PC-9 (cell line): ENCODE data around the gene XCL2. TPM values are rescaled to one million over a fixed set of nuclear protein-coding genes. Genes with fewer than 3 reads are reported as not detected.
"Not testable (repeated sequence)": the region's sequence is repeated elsewhere in the genome, so short reads cannot be mapped to it uniquely, and the experiment has no call there.

Experiments used
- BruUV-seq: library from RNA; stranded (reverse); fragments of 400-500 nt; replicated peaks from 2 replicates; lab custom pipeline; 2021; lab: Mats Ljungman, UMichigan
- CTCF ChIA-PET: fragments of 300-600 bp; sonication (Branson Sonifier 250); formaldehyde crosslinking; loops from one replicate; lab custom pipeline; 2022; ENCODE audit warnings: antibody characterized with exemption; lab: Charles Lee
- POLR2A ChIA-PET: fragments of 300-600 bp; sonication (Branson Sonifier 250); formaldehyde crosslinking; loops from one replicate; lab custom pipeline; 2022; ENCODE audit warnings: antibody characterized with exemption; ENCODE audit not compliant: unreplicated experiment; lab: Charles Lee
- DNase-seq, 2 experiments: peaks; one replicate each; pipeline versions ENCODE4 v3.0.0 to v3.0.0-alpha.2; 2015 to 2022; ENCODE audit warnings: mixed read lengths in 1 of 2
- H2AFZ ChIP-seq: fragments of 200-600 bp; sonication (generic); 2 replicates; pipeline ENCODE4 v1.8.1; 2017; ENCODE audit warnings: antibody characterized with exemption
- H3F3A ChIP-seq: fragments of 200-600 bp; sonication (generic); 2 replicates; pipeline ENCODE4 v1.8.1; 2017; ENCODE audit warnings: antibody characterized with exemption, mild to moderate bottlenecking, low read depth; ENCODE audit not compliant: insufficient read depth
- H3K27ac ChIP-seq: fragments of 200-600 bp; sonication (generic); 2 replicates; pipeline ENCODE4 v1.6.1; 2016; ENCODE audit warnings: mixed run types
- H3K27me3 ChIP-seq: fragments of 200-600 bp; sonication (generic); 2 replicates; pipeline ENCODE4 v1.6.1; 2016; ENCODE audit warnings: low read depth, mixed run types; ENCODE audit not compliant: insufficient read depth
- H3K36me3 ChIP-seq: fragments of 200-600 bp; sonication (generic); 2 replicates; pipeline ENCODE4 v1.6.1; 2016; ENCODE audit warnings: low read depth, mixed run types
- H3K4me1 ChIP-seq: fragments of 200-600 bp; sonication (generic); replicated peaks from 2 replicates; pipeline ENCODE4 v1.6.1; 2016; ENCODE audit warnings: mixed run types; ENCODE audit not compliant: insufficient read depth
- H3K4me2 ChIP-seq: fragments of 200-600 bp; sonication (generic); 2 replicates; pipeline ENCODE4 v1.6.1; 2017; ENCODE audit warnings: mixed run types
- H3K4me3 ChIP-seq: fragments of 200-600 bp; sonication (generic); 2 replicates; pipeline ENCODE4 v1.6.1; 2016; ENCODE audit warnings: mixed run types
- H3K79me2 ChIP-seq: fragments of 200-600 bp; sonication (generic); 2 replicates; pipeline ENCODE4 v1.6.1; 2017; ENCODE audit warnings: low read depth, mixed run types
- H3K9me2 ChIP-seq: fragments of 200-600 bp; sonication (generic); 2 replicates; pipeline ENCODE4 v1.8.1; 2017; ENCODE audit warnings: mild to moderate bottlenecking; ENCODE audit not compliant: insufficient read depth
- H3K9me3 ChIP-seq: fragments of 200-600 bp; sonication (generic); 2 replicates; pipeline ENCODE4 v1.8.1; 2016; ENCODE audit warnings: low read depth; ENCODE audit not compliant: insufficient read depth
- H4K20me1 ChIP-seq: fragments of 200-600 bp; sonication (generic); 2 replicates; pipeline ENCODE4 v1.8.1; 2017; ENCODE audit not compliant: insufficient read depth
- CTCF ChIP-seq: fragments of 200-600 bp; sonication (generic); conservative IDR thresholded peaks from 2 replicates; pipeline ENCODE4 v1.6.1; 2017; ENCODE audit warnings: mixed run types, antibody characterized with exemption, mild to moderate bottlenecking, moderate library complexity
- EZH2 ChIP-seq: fragments of 200-600 bp; sonication (generic); IDR thresholded peaks from 2 replicates; pipeline ENCODE4 v1.8.0; 2017; ENCODE audit warnings: antibody characterized with exemption, low read depth
- intact Hi-C: fragments of 100-400 bp; cut with micrococcal nuclease; formaldehyde crosslinking; loops from one replicate; pipeline ENCODE4 v1.10.0; 2022; ENCODE audit not compliant: unreplicated experiment
- total RNA-seq: library from RNA; stranded (reverse); gene quantifications from 2 replicates; pipeline ENCODE4 v1.2.3, GENCODE V29; 2021

XCL2 gene
- total RNA-seq, 1 experiment from 2014 or later, result not detected

GRCh38 chr1:168578531-168579185 lies 34.9 kb upstream of the XCL2 start:
- intact Hi-C loops, H3K4me3 ChIP-seq, H3K9me2 ChIP-seq, BruUV-seq, H3K36me3 ChIP-seq, H3K4me2 ChIP-seq, H3K27ac ChIP-seq, POLR2A ChIA-PET, H4K20me1 ChIP-seq, H3F3A ChIP-seq, H3K9me3 ChIP-seq, DNase-seq, H3K79me2 ChIP-seq, H3K4me1 ChIP-seq, H3K27me3 ChIP-seq, CTCF ChIA-PET: not testable (repeated sequence)
- 0 out of 2 replicates have a peak overlapping the region, but pooled peaks have one; percentile 15 for H2AFZ ChIP-seq

GRCh38 chr1:168576245-168576688 lies 32.5 kb upstream of the XCL2 start, which contains the start of gene XCL1:
TSS of gene XCL1 (plus strand) at chr1:168576605. CDS start at chr1:168576638, 33 bp downstream.
- H3K9me3 ChIP-seq, BruUV-seq, H3K4me1 ChIP-seq, intact Hi-C loops, H3K4me3 ChIP-seq, H3K36me3 ChIP-seq, H3K27me3 ChIP-seq, CTCF ChIA-PET, H3K9me2 ChIP-seq, H4K20me1 ChIP-seq, POLR2A ChIA-PET, DNase-seq, H3K79me2 ChIP-seq, H3K4me2 ChIP-seq, H3F3A ChIP-seq, H2AFZ ChIP-seq, H3K27ac ChIP-seq: not testable (repeated sequence)

GRCh38 chr1:168574234-168574633 lies 30.4 kb upstream of the XCL2 start:
- H3F3A ChIP-seq, POLR2A ChIA-PET, H3K36me3 ChIP-seq, H3K4me1 ChIP-seq, H3K9me2 ChIP-seq, H2AFZ ChIP-seq, H3K27ac ChIP-seq, BruUV-seq, CTCF ChIA-PET, DNase-seq, H3K4me3 ChIP-seq, H4K20me1 ChIP-seq, H3K27me3 ChIP-seq, H3K9me3 ChIP-seq, H3K4me2 ChIP-seq, H3K79me2 ChIP-seq: not testable (repeated sequence)
- intact Hi-C loops, result loop anchor here (2.0 to 5.0 kb wide), 2 partner anchors 132 to 231 kb away; no protein-coding TSS in a partner anchor
- TF ChIP-seq CTCF, result peak; percentile 57

GRCh38 chr1:168572633-168573032 lies 28.8 kb upstream of the XCL2 start:
- Histone ChIP-seq H3K4me3 (no peak overlapping the region), H3K36me3 (no peaks in the 10 kb centered on the region), H3K4me2 (no peak overlapping the region), H3K9me3 (no peaks in the 10 kb centered on the region), H3K27ac (no peak overlapping the region), H3F3A (no peaks in the 10 kb centered on the region), H2AFZ (no peak overlapping the region), H3K27me3 (no peaks in the 10 kb centered on the region), H4K20me1 (no peaks in the 10 kb centered on the region), H3K9me2 (no peaks in the 10 kb centered on the region), H3K79me2 (no peaks in the 10 kb centered on the region), H3K4me1 (no peaks in the 10 kb centered on the region)
- no peak for TF ChIP-seq EZH2
- BruUV-seq, result no TSS peak
- ChIA-PET POLR2A (no interaction called here), CTCF (no interaction called here)
- intact Hi-C loops, result loop anchor here (5.0 kb wide), 1 partner anchor 130 kb away; no protein-coding TSS in a partner anchor
- no peak for DNase-seq
